Lung (tissue), 12 donors: ENCODE measurements around the gene CSF1. TPM values are rescaled to one million over a fixed set of nuclear protein-coding genes. Genes with fewer than 3 reads are reported as not detected.

Experiments used
- ATAC-seq: fragments of 200-7000 bp; cut with Tn5 transposase; one replicate; pipeline ENCODE4 v1.9.1; 2020; ENCODE audit warnings: moderate number of reproducible peaks; ENCODE audit not compliant: insufficient read depth, low FRiP score
- DNase-seq, 3 donors: peaks; one replicate each; pipeline ENCODE4 v3.0.0-alpha.2; 2013 to 2017
- H3K27ac ChIP-seq, 2 donors: one replicate each; pipeline ENCODE4 v1.5.1; 2013; ENCODE audit warnings: mild to moderate bottlenecking in 2 of 2, moderate library complexity in 2 of 2, control low read depth in 1 of 2, inconsistent platforms in 1 of 2, low read depth in 1 of 2, low read length in 1 of 2
- H3K27me3 ChIP-seq, 3 donors: one replicate each; pipeline ENCODE4 v1.5.1; 2013; ENCODE audit warnings: low read length in 2 of 3; ENCODE audit not compliant: control insufficient read depth in 3 of 3, insufficient read depth in 3 of 3
- H3K36me3 ChIP-seq, 4 donors: one replicate each; pipeline ENCODE4 v1.5.1; 2013; ENCODE audit warnings: low read length in 4 of 4, mild to moderate bottlenecking in 1 of 4, moderate library complexity in 1 of 4; ENCODE audit not compliant: control insufficient read depth in 4 of 4, insufficient read depth in 4 of 4
- H3K4me1 ChIP-seq, 5 donors: one replicate each; pipeline ENCODE4 v1.5.1; 2013; ENCODE audit warnings: low read length in 5 of 5, mild to moderate bottlenecking in 2 of 5, moderate library complexity in 1 of 5; ENCODE audit not compliant: control insufficient read depth in 5 of 5, insufficient read depth in 5 of 5
- H3K4me3 ChIP-seq: one replicate; pipeline ENCODE4 v1.5.1; 2013; ENCODE audit warnings: mild to moderate bottlenecking, control low read depth, moderate library complexity
- H3K9ac ChIP-seq, 2 donors: one replicate each; pipeline ENCODE4 v1.5.1; 2013; ENCODE audit warnings: low read length in 2 of 2, control low read depth in 1 of 2; ENCODE audit not compliant: insufficient read depth in 1 of 2
- H3K9me3 ChIP-seq, 4 donors: one replicate each; pipeline ENCODE4 v1.5.1; 2013; ENCODE audit warnings: low read length in 3 of 4, mild to moderate bottlenecking in 1 of 4, moderate library complexity in 1 of 4; ENCODE audit not compliant: control insufficient read depth in 4 of 4, insufficient read depth in 3 of 4
- WGBS, 2 donors: extraction: QIAGEN DNeasy Blood & Tissue Kit; methylation state at CpG; one replicate each; pipeline ENCODE4 v1.1.7; 2013; 5-methylcytosine and 5-hydroxymethylcytosine counted together
- polyA plus RNA-seq, 2 donors: library from polyadenylated mRNA; stranded (reverse); fragments of 200-250 nt; gene quantifications; one replicate each; pipeline ENCODE4 v1.2.1, GENCODE V29; 2013
- total RNA-seq, 2 donors: library from RNA; depleted of rRNA in 1 of 2; stranded (reverse); fragments of >200 nt in 1 of 2; gene quantifications; one replicate each; pipeline ENCODE4 v1.2.1, GENCODE V29; 2014 to 2021
- TF ChIP-seq, protein P1 (sequence below): IDR thresholded peaks from 2 replicates; pipeline ENCODE4 v1.5.1; 2012; ENCODE audit warnings: mild to moderate bottlenecking; ENCODE audit errors: control extremely low read depth, extremely low read depth
- donor health status: control.
- donor health status: control.
- donor health status: Bipolar disorder and iron deficiency.
- donor health status: healthy.
- donor health status: DM: yes; HTN: yes; CAD: no.

The CSF1 gene
- total and polyA plus RNA-seq, 4 donors, result 13.5 to 65.3 (median 28.5) TPM

DNA sequence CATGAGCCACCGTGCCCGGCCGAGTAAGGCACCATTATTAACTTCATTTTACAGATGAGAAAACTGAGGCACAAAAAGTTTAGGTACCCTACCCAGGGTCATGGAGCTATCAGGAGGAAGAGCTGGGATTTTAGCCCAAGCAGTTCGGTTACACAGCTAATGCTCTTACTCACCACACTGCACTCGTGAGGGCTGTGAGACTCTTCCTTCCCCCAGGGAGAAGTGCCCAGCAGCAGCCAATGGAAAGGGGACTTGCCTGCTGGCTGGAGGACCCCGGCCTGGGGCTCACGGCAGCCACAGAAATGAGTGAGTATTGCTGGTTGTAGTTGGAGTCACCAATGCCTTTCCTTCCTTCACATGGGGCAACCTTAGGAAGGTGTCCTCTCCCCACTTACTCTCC lies 5.2 kb upstream of the CSF1 start:
- Histone ChIP-seq H3K4me1 (peaks cover 0 to 12% (median 0%) of the 10 kb centered on the region in 5 donors), H3K4me3 (no peak overlapping the region), H3K9ac (no peak overlapping the region), H3K27me3 (peaks cover 0 to 4% (median 0%) of the 10 kb centered on the region in 3 donors), H3K9me3 (no peaks in the 10 kb centered on the region), H3K27ac (no peak overlapping the region), H3K36me3 (no peaks in the 10 kb centered on the region)
- TF ChIP-seq, protein P1, sequence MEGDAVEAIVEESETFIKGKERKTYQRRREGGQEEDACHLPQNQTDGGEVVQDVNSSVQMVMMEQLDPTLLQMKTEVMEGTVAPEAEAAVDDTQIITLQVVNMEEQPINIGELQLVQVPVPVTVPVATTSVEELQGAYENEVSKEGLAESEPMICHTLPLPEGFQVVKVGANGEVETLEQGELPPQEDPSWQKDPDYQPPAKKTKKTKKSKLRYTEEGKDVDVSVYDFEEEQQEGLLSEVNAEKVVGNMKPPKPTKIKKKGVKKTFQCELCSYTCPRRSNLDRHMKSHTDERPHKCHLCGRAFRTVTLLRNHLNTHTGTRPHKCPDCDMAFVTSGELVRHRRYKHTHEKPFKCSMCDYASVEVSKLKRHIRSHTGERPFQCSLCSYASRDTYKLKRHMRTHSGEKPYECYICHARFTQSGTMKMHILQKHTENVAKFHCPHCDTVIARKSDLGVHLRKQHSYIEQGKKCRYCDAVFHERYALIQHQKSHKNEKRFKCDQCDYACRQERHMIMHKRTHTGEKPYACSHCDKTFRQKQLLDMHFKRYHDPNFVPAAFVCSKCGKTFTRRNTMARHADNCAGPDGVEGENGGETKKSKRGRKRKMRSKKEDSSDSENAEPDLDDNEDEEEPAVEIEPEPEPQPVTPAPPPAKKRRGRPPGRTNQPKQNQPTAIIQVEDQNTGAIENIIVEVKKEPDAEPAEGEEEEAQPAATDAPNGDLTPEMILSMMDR, result no peak
- no peak for DNase-seq
- ATAC-seq, result no peak
- WGBS, 2 donors, result 83 to 90% methylated on average over 7 of the region's 7 CpGs

DNA sequence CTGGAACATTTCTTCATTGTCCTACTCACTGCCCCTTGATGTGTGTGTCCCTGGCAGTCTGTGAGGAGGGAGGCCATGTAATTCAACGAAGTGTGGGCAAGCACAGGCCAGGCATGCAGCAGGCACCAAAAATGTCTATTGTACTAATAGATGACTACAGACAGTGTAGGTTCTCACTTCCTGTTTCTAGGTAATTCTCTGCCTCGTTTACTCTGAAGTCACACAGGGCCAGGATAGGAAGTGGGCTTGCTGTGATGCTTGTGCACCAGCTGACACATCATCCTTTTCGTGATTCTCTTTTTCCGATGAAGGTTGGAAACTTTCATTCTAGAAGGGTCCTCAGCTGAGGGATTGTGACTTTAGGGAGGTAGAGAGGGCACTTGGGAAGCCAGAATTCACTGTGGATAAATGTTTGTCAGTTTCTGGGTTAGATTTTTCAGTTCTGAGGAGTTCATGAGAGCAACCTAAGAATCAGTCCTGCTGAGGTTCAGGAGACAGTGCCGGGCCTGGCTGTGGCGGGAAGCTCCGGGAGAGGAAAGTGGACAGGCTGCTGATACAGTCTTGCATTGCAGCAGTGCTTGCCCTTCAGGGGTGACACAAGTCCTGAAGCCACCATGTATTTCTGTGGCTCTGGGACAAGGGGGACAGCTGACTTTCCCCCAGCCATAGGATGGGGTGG lies 4.3 kb upstream of the CSF1 start:
- WGBS, 2 donors, result 70 to 75% methylated on average over 7 of the region's 7 CpGs
- peak overlapping the region in 1 of 2 donors; percentile 40 for H3K27ac ChIP-seq
- TF ChIP-seq, protein P1, result no peak
- H3K9ac ChIP-seq, result no peak overlapping the region
- H3K4me1 ChIP-seq, result peaks cover 0 to 10% (median 0%) of the 10 kb centered on the region in 5 donors
- no peaks in the 10 kb centered on the region for H3K9me3 ChIP-seq
- H3K36me3 ChIP-seq, result no peaks in the 10 kb centered on the region
- H3K27me3 ChIP-seq, result peaks cover 0 to 4% (median 0%) of the 10 kb centered on the region in 3 donors
- no peak for ATAC-seq
- DNase-seq, result no peak
- no peak overlapping the region for H3K4me3 ChIP-seq

DNA sequence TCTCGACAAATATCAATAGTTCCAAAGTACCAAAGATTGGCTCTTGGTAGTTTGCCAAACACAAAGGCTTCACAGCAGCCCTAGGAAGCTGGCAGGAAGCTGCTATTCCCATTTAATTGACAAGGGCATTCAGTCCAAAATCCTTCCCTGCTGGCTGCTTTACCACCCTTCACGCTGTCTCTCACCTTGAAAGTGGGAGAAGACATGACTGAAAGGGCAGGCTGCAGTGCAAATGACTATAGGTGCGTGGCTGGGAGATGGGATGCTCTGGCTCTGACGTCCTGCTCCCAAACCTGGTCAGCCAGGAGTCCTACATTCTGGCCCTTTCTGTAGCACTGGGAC lies 3.8 kb upstream of the CSF1 start:
- WGBS, 2 donors, result 83 to 84% methylated on average over 4 of the region's 4 CpGs
- TF ChIP-seq, protein P1, result no peak
- H3K27me3 ChIP-seq, result peaks cover 0 to 4% (median 0%) of the 10 kb centered on the region in 3 donors

More for the DNA sequence above, 3.8 kb upstream of the CSF1 start:
- no peaks in the 10 kb centered on the region for H3K9me3 ChIP-seq
- no peak for DNase-seq
- no peak for ATAC-seq
- H3K4me3 ChIP-seq, result no peak overlapping the region
- no peaks in the 10 kb centered on the region for H3K36me3 ChIP-seq
- no peak overlapping the region for H3K9ac ChIP-seq
- no peak overlapping the region for H3K27ac ChIP-seq
- H3K4me1 ChIP-seq, result peaks cover 0 to 15% (median 4%) of the 10 kb centered on the region in 5 donors
